ENCODE results near the gene KCNK17. TPM values are rescaled to one million over a fixed set of nuclear protein-coding genes. Genes with fewer than 3 reads are reported as not detected.

Gene KCNK17
- total and polyA plus RNA-seq, 2 of the 8 experiments (the other 6 are each of a cell fraction or from before 2014, with no cell fraction given) = 2.9 to 3.4 TPM

- no peaks in the 10 kb centered on the region for H3K79me2 ChIP-seq (ENCODE audit: control insufficient read depth in 1 of 2, insufficient read depth in 2 of 2, low read length in 2 of 2)
- peaks cover 0 to 15% (median 11%) of the 10 kb centered on the region in 4 experiments for H3K4me1 ChIP-seq (replicated peaks in 1 of 4; ENCODE audit: control insufficient read depth in 3 of 4, insufficient read depth in 4 of 4, low read length in 3 of 4)
- peak overlapping the region; percentile 52; the same call in 1 of the 2 replicates for H3K18ac ChIP-seq (ENCODE audit: extremely low read depth, low read length)
- ChIA-PET CTCF (ENCODE audit: partially characterized antibody) (interaction anchor here (1.0 to 47.4 kb wide), 5 partner anchors 9 to 289 kb away, joined by 3 to 1738 read pairs (median 5); partner anchors contain the start of gene KCNK5), POLR2A (ENCODE audit: partially characterized antibody) (no interaction called here)
- no peak for FAIRE-seq
- H4K91ac ChIP-seq (replicated peaks; ENCODE audit: insufficient read length, low read length) = peak overlapping the region; percentile 45
- no peaks in the 10 kb centered on the region for H4K20me1 ChIP-seq (replicated peaks in 1 of 2; ENCODE audit: control insufficient read depth in 1 of 2, insufficient read depth in 2 of 2, low read length in 2 of 2)
- peak overlapping the region; percentile 3 for H2BK20ac ChIP-seq (ENCODE audit: low read length)
- H2AFZ ChIP-seq (ENCODE audit: low read length) = no peak overlapping the region
- H3K79me1 ChIP-seq (ENCODE audit: low read depth, low read length) = no peaks in the 10 kb centered on the region
- H3K23ac ChIP-seq (ENCODE audit: insufficient read length) = no peak overlapping the region
- H3K9ac ChIP-seq (replicated peaks in 1 of 4; ENCODE audit: extremely low read depth in 1 of 4, low read depth in 3 of 4, low read length in 3 of 4) = no peak overlapping the region
- H3K4ac ChIP-seq (replicated peaks; ENCODE audit: insufficient read length, low read depth, low read length) = no peak overlapping the region
- H2BK12ac ChIP-seq (ENCODE audit: low read depth, low read length) = peak overlapping the region; percentile 20
- no peak overlapping the region for H3K56ac ChIP-seq (replicated peaks; ENCODE audit: insufficient read length, low read depth, low read length)
- peak overlapping the region; percentile 76; the same call in 1 of the 2 replicates for H2AK5ac ChIP-seq (ENCODE audit: low read depth, low read length)
- H3K4me3 ChIP-seq (ENCODE audit: extremely low read depth in 1 of 4, insufficient read depth in 2 of 4, low read depth in 3 of 4, low read length in 4 of 4) = no peak overlapping the region
- no peak overlapping the region for H4K5ac ChIP-seq (ENCODE audit: insufficient read length, low read depth, low read length)
- H3K14ac ChIP-seq (ENCODE audit: insufficient read length) = no peak overlapping the region
- WGBS, 2 experiments (ENCODE audit: extremely low coverage in 1 of 2, insufficient coverage in 1 of 2, insufficient read length in 1 of 2, insufficient replicate concordance in 2 of 2, low coverage in 1 of 2, low lambda C conversion rate in 2 of 2, missing lambda C conversion rate in 1 of 2) = 88% methylated on average over 6 of the region's 6 CpGs; no CpG with 5 or more reads in 1 of the 2 experiments
- no peak for DNase-seq (ENCODE audit: low read depth in 1 of 2, low spot score in 2 of 2)
- TF ChIP-seq RFX5 (IDR thresholded peaks at IDR 0.05; ENCODE audit: borderline replicate concordance, low read depth, low read length) (no peak), RXRA (IDR thresholded peaks at IDR 0.05; ENCODE audit: insufficient read depth, low read depth, low read length) (no peak), YY1 (IDR thresholded peaks at IDR 0.05; ENCODE audit: low read depth, low read length) (no peak), CHD1 (IDR thresholded peaks at IDR 0.05; ENCODE audit: low read depth, low read length) (no peak), POLR2AphosphoS5 (IDR thresholded peaks at IDR 0.05; ENCODE audit: low read depth, low read length) (no peak), SAP30 (IDR thresholded peaks at IDR 0.05; ENCODE audit: insufficient read depth, insufficient replicate concordance, low read length) (no peak), SP2 (IDR thresholded peaks at IDR 0.05; ENCODE audit: low read length) (no peak), EP300 (IDR thresholded peaks at IDR 0.05; ENCODE audit: borderline replicate concordance in 1 of 2, low read depth in 2 of 2, low read length in 2 of 2) (no peak), RAD21 (IDR thresholded peaks at IDR 0.05 in 1 of 2, conservative IDR thresholded peaks at IDR 0.05 in 1 of 2; ENCODE audit: low read depth in 2 of 2, low read length in 2 of 2) (no peak), SUZ12 (IDR thresholded peaks at IDR 0.05; ENCODE audit: low read length) (no peak), POU5F1 (IDR thresholded peaks at IDR 0.05; ENCODE audit: low read depth, low read length) (no peak), TAF1 (IDR thresholded peaks at IDR 0.05; ENCODE audit: low read depth, low read length) (no peak), SP4 (IDR thresholded peaks at IDR 0.05; ENCODE audit: low read length) (no peak), TBP (IDR thresholded peaks at IDR 0.05; ENCODE audit: low read depth, low read length) (no peak)
- 0 out of 2 replicates have a peak overlapping the region, but pooled peaks have one; percentile 22 for H2BK15ac ChIP-seq (ENCODE audit: low read length)
- H3K27me3 ChIP-seq (replicated peaks in 1 of 4; ENCODE audit: control insufficient read depth in 3 of 4, extremely low read depth in 1 of 4, insufficient read depth in 3 of 4, low read length in 3 of 4) = peaks cover 0 to 9% (median 1%) of the 10 kb centered on the region in 4 experiments; a peak in 3 of 7 replicates
- no peak overlapping the region for H4K8ac ChIP-seq (ENCODE audit: extremely low read depth, insufficient read depth, low read length)
- no peaks in the 10 kb centered on the region for H3K9me3 ChIP-seq (ENCODE audit: insufficient read depth in 2 of 2, low read depth in 1 of 2, low read length in 1 of 2)
- no peaks in the 10 kb centered on the region; the same call in 1 of the 2 replicates for H3K23me2 ChIP-seq (ENCODE audit: low read depth, low read length)
- no peak overlapping the region for H2BK5ac ChIP-seq (ENCODE audit: low read depth, low read length)
- no peak overlapping the region for H3K27ac ChIP-seq (ENCODE audit: low read depth, low read length)
- no peaks in the 10 kb centered on the region for H3K36me3 ChIP-seq (ENCODE audit: control insufficient read depth in 2 of 4, insufficient read depth in 4 of 4, low read length in 3 of 4)
- no peak overlapping the region for H2BK120ac ChIP-seq (replicated peaks; ENCODE audit: low read depth, low read length)
- no peak overlapping the region for H3K4me2 ChIP-seq (ENCODE audit: insufficient read depth in 1 of 2, low read depth in 2 of 2, low read length in 2 of 2)
Observed at GRCh38 chr6:39292637-39293036, 21.6 kb downstream of the KCNK17 start.

All from H1 (cell line).